ENCODE results near the gene GLRX5.

Gene GLRX5

GRCh38 chr14:95557832-95558231 lies 23.0 kb downstream of the GLRX5 start:
- no peaks in the 10 kb centered on the region for H3K36me3 ChIP-seq (replicated peaks; ENCODE audit: insufficient read depth, low read length)
- no peak for DNase-seq
- no peaks in the 10 kb centered on the region for H3F3A ChIP-seq (ENCODE audit: insufficient read depth, low read length)
- H3K9ac ChIP-seq (ENCODE audit: low read length): no peak overlapping the region
- no peaks in the 10 kb centered on the region for H3K79me2 ChIP-seq (ENCODE audit: low read length)
- H4K20me1 ChIP-seq (ENCODE audit: insufficient read depth, low read length): no peaks in the 10 kb centered on the region
- no peaks in the 10 kb centered on the region for H3K4me1 ChIP-seq (ENCODE audit: low read length)
- H3K4me3 ChIP-seq (ENCODE audit: low read length): no peak overlapping the region
- no peaks in the 10 kb centered on the region for H3K9me2 ChIP-seq (replicated peaks; ENCODE audit: insufficient read depth, low read length)
- no peaks in the 10 kb centered on the region for H3K27me3 ChIP-seq (replicated peaks; ENCODE audit: insufficient read depth, low read length)
- H2AFZ ChIP-seq (ENCODE audit: low read length): no peak overlapping the region
- H3K9me3 ChIP-seq (replicated peaks; ENCODE audit: insufficient read depth, low read length): no peaks in the 10 kb centered on the region
- no peak overlapping the region for H3K4me2 ChIP-seq (ENCODE audit: low read depth, low read length)
- TF ChIP-seq EZH2phosphoT487 (IDR thresholded peaks at IDR 0.05; ENCODE audit: low read length): no peak
- TF ChIP-seq CTCF (IDR thresholded peaks at IDR 0.05; ENCODE audit: low read length): no peak
- no peak for TF ChIP-seq EZH2 (optimal IDR thresholded peaks at IDR 0.05; ENCODE audit: low read depth, low read length)
- no peak overlapping the region for H3K27ac ChIP-seq (ENCODE audit: low read length)

- Histone ChIP-seq H3K27me3 (replicated peaks; ENCODE audit: insufficient read depth, low read length) (no peaks in the 10 kb centered on the region), H4K20me1 (ENCODE audit: insufficient read depth, low read length) (no peaks in the 10 kb centered on the region), H3K4me3 (ENCODE audit: low read length) (no peak overlapping the region), H3K36me3 (replicated peaks; ENCODE audit: insufficient read depth, low read length) (no peaks in the 10 kb centered on the region), H3F3A (ENCODE audit: insufficient read depth, low read length) (no peaks in the 10 kb centered on the region), H3K4me2 (ENCODE audit: low read depth, low read length) (no peak overlapping the region), H3K79me2 (ENCODE audit: low read length) (no peaks in the 10 kb centered on the region), H2AFZ (ENCODE audit: low read length) (no peak overlapping the region), H3K9me2 (replicated peaks; ENCODE audit: insufficient read depth, low read length) (no peaks in the 10 kb centered on the region), H3K27ac (ENCODE audit: low read length) (no peak overlapping the region), H3K9me3 (replicated peaks; ENCODE audit: insufficient read depth, low read length) (no peaks in the 10 kb centered on the region), H3K9ac (ENCODE audit: low read length) (no peak overlapping the region), H3K4me1 (ENCODE audit: low read length) (no peaks in the 10 kb centered on the region)
- no peak for DNase-seq
- no peak for TF ChIP-seq EZH2 (optimal IDR thresholded peaks at IDR 0.05; ENCODE audit: low read depth, low read length)
- TF ChIP-seq EZH2phosphoT487 (IDR thresholded peaks at IDR 0.05; ENCODE audit: low read length): no peak
- no peak for TF ChIP-seq CTCF (IDR thresholded peaks at IDR 0.05; ENCODE audit: low read length)
These were observed 24.4 kb downstream of the GLRX5 start for GRCh38 chr14:95559203-95559602.

- Histone ChIP-seq H3F3A (ENCODE audit: insufficient read depth, low read length) (no peaks in the 10 kb centered on the region), H3K36me3 (replicated peaks; ENCODE audit: insufficient read depth, low read length) (no peaks in the 10 kb centered on the region), H3K9ac (ENCODE audit: low read length) (no peak overlapping the region), H3K9me3 (replicated peaks; ENCODE audit: insufficient read depth, low read length) (no peaks in the 10 kb centered on the region), H3K4me1 (ENCODE audit: low read length) (no peaks in the 10 kb centered on the region), H3K27me3 (replicated peaks; ENCODE audit: insufficient read depth, low read length) (no peaks in the 10 kb centered on the region), H3K79me2 (ENCODE audit: low read length) (no peaks in the 10 kb centered on the region), H4K20me1 (ENCODE audit: insufficient read depth, low read length) (no peaks in the 10 kb centered on the region), H3K9me2 (replicated peaks; ENCODE audit: insufficient read depth, low read length) (no peaks in the 10 kb centered on the region), H3K4me2 (ENCODE audit: low read depth, low read length) (no peak overlapping the region), H3K27ac (ENCODE audit: low read length) (no peak overlapping the region), H2AFZ (ENCODE audit: low read length) (no peak overlapping the region), H3K4me3 (ENCODE audit: low read length) (no peak overlapping the region)
- peak; percentile 72 for DNase-seq
- TF ChIP-seq EZH2phosphoT487 (IDR thresholded peaks at IDR 0.05; ENCODE audit: low read length) (no peak), EZH2 (optimal IDR thresholded peaks at IDR 0.05; ENCODE audit: low read depth, low read length) (no peak), CTCF (IDR thresholded peaks at IDR 0.05; ENCODE audit: low read length) (peak; percentile 89)
These were observed 26.2 kb downstream of the GLRX5 start for GRCh38 chr14:95561001-95561412.

Data from MM.1S (cell line).